IPS DF 6.9 (cell line): Measurements from ENCODE around the gene ZNF414.

Source experiments
- DNase-seq: peaks from one replicate; pipeline ENCODE4 v3.0.0-alpha.2; 2013; ENCODE audit warnings: low read depth, low spot score
- H3K27ac ChIP-seq: one replicate; pipeline ENCODE4 v1.5.1; 2013; ENCODE audit warnings: low read length, control low read depth
- H3K27me3 ChIP-seq: 2 replicates; pipeline ENCODE4 v1.6.1; 2013; ENCODE audit warnings: mild to moderate bottlenecking, low read length; ENCODE audit not compliant: control insufficient read depth, insufficient read depth
- H3K36me3 ChIP-seq: 2 replicates; pipeline ENCODE4 v1.6.1; 2013; ENCODE audit warnings: low read length; ENCODE audit not compliant: control insufficient read depth, insufficient read depth
- H3K4me1 ChIP-seq: 2 replicates; pipeline ENCODE4 v1.6.1; 2013; ENCODE audit warnings: low read length; ENCODE audit not compliant: control insufficient read depth, insufficient read depth
- H3K4me3 ChIP-seq: 2 replicates; pipeline ENCODE4 v1.5.1; 2013; ENCODE audit warnings: mild to moderate bottlenecking, low read length
- H3K9me3 ChIP-seq: 2 replicates; pipeline ENCODE4 v1.6.1; 2013; ENCODE audit warnings: low read length, inconsistent platforms; ENCODE audit not compliant: control insufficient read depth, insufficient read depth
- WGBS: extraction: QIAGEN DNeasy Blood & Tissue Kit; methylation state at CpG from one replicate; pipeline ENCODE4 v1.1.7; 2013; ENCODE audit warnings: mixed read lengths, missing lambda C conversion rate; ENCODE audit not compliant: insufficient read length, insufficient coverage; 5-methylcytosine and 5-hydroxymethylcytosine counted together

ZNF414 gene

DNA sequence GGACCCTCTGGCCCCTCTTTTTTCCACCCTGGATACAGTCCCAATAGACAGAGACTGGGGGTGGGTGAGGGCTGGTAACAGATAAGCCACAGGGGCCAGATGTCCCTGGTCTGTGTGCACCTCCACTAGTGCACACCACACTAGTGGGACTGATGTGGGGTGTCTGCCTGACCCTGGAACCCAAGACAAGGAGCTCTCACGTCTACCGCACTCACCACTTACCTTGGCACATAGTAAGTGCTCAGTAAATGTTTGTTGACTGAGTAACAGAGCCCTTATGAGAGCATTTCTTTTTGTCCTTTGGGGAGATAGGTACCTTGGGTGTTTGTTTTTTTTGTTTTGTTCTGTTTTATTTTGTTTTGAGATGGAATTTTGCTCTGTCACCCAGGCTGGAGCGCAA, 23.1 kb upstream of the ZNF414 start:
- Histone ChIP-seq H3K27ac (no peak overlapping the region), H3K4me1 (no peaks in the 10 kb centered on the region), H3K9me3 (no peaks in the 10 kb centered on the region), H3K27me3 (no peaks in the 10 kb centered on the region), H3K4me3 (no peak overlapping the region), H3K36me3 (no peaks in the 10 kb centered on the region)
- no CpG with 5 or more reads among the region's 3 CpGs for WGBS
- no peak for DNase-seq

DNA sequence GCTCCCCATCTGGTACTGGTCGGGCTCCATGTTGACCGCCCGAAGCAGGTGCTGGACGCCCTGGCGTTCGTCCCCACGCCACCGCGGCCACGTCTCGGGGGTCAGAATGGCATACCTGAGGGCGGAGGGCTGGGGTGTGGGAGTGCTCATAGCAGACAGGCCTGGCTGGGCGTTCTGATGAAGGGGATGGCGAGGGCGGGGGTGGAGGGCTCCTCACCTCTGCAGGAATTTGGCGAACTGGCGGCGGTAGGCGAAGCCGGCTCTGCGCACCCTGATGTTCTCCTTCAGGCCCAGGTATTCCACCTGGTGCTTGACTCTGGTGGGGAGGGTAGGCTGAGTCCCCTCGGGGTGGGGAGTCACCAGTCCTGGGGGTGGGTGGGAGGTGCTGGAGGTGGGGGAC, 22.3 kb upstream of the ZNF414 start:
- Histone ChIP-seq H3K27me3 (no peaks in the 10 kb centered on the region), H3K36me3 (no peaks in the 10 kb centered on the region), H3K4me3 (no peak overlapping the region), H3K27ac (no peak overlapping the region), H3K9me3 (no peaks in the 10 kb centered on the region), H3K4me1 (no peaks in the 10 kb centered on the region)
- WGBS = no CpG with 5 or more reads among the region's 22 CpGs
- DNase-seq = no peak

DNA sequence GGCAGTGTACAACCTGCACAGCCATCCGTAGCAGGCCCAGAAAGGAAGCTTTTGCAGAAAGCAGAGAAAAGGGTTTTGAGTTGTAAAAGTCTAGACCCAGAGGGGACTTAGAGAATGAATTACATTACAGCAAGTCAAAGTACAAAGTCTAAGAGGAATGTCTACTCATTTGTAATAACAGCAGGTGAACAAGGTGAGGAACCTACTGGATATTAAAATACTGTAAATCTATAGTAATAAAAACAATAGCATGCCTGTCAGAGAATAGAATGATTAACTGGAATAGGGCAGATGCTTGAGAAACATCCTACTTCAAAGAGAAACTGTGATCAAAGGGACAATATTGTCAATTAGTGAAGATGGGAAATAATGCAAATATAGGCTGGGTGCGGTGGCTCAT, 18.3 kb upstream of the ZNF414 start:
- H3K4me1 ChIP-seq = no peaks in the 10 kb centered on the region
- H3K27me3 ChIP-seq = no peaks in the 10 kb centered on the region
- no peak overlapping the region for H3K4me3 ChIP-seq
- no CpG with 5 or more reads among the region's 2 CpGs for WGBS
- no peaks in the 10 kb centered on the region; the same call in 1 of the 2 replicates for H3K36me3 ChIP-seq
- H3K27ac ChIP-seq = no peak overlapping the region
- DNase-seq = no peak
- H3K9me3 ChIP-seq = no peaks in the 10 kb centered on the region

DNA sequence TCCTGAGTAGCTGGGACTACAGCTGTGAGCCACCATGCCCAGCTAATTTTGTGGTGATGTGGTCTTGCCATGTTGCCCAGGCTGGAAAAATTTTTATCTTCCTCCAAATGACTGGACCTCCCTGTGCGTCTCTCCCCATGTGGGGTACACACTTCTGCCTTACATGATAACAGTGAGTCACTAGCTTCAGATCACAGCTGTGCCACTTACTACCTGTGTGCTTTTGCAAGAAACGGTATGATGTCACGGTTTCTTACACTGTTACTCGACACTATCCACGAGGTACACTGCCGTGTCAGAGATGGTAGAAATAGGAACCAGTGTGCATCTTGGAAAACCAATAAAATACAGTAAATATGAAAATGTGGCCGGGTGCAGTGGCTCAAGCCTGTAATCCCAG, 17.5 kb upstream of the ZNF414 start:
- H3K36me3 ChIP-seq = no peaks in the 10 kb centered on the region; the same call in 1 of the 2 replicates
- no peaks in the 10 kb centered on the region for H3K27me3 ChIP-seq
- H3K9me3 ChIP-seq = no peaks in the 10 kb centered on the region
- no peak overlapping the region for H3K4me3 ChIP-seq
- no peak overlapping the region for H3K27ac ChIP-seq
- WGBS = no CpG with 5 or more reads among the region's 7 CpGs
- DNase-seq = no peak
- H3K4me1 ChIP-seq = 0 out of 2 replicates have a peak, but pooled peaks cover 5% of the 10 kb centered on the region

DNA sequence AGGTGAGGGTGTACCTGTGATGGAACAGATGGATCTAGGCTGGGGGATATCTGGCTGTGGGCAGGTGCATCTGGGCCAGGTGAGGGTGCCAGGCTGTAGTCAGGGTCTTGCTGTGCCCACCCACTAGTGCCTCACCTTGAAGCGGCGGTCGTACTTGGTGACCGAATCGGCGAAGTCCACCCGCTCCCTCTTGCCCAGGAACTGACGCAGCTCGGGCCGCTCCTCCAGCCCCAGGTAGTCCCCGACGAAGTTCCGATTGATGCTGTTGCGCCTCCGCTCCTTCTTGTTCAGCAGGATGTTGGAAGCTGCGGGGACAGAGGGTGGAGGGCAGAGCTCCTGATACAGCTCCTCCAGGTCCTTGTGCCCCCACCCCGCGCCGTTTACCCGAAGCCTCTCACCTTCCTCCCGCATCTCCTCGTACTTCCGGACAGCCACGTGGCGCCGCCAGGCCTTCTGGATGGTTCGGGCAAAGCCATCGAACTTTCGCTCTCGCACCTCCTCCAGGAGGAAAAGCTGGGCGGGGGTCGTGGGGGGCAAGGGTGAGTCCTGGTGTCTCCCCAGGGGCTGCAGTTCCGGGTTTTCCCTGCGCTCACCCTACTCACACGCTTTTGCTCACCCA, 16.2 kb upstream of the ZNF414 start:
- Histone ChIP-seq H3K36me3 (no peaks in the 10 kb centered on the region; the same call in 1 of the 2 replicates), H3K4me1 (0 out of 2 replicates have a peak, but pooled peaks cover 5% of the 10 kb centered on the region), H3K4me3 (no peak overlapping the region), H3K9me3 (no peaks in the 10 kb centered on the region), H3K27me3 (no peaks in the 10 kb centered on the region), H3K27ac (no peak overlapping the region)
- DNase-seq = no peak
- no CpG with 5 or more reads among the region's 35 CpGs for WGBS

DNA sequence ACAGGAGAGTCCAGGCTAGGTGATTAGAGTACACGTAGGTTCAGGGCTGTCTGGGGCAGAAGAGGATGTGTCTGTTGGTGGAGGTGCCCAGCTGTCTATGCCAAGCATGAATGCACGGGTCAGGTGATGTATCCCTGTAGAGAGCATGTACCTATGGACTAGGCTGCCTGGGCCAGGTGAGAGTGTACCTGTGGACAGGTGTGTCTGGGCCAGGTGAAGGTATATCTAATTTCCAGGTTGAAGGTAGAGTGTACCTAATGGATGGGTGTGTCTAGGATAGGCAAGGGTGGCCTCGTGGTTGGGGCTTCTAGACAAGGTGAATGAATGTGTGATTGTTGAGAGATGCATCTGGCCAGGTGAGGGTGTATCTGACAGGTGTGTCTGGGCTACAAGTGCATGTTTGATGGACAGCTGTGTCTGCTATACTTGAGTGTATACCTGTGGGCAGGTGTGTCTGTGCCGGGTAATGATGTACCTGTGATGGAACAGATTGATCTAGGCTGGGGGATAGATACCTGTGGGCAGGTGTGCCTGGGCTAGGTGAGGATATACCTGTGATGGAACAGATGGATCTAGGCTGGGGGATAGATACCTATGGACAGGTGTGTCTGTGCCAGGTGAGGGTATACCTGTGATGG, 15.5 kb upstream of the ZNF414 start:
- WGBS = no CpG with 5 or more reads among the region's 4 CpGs
- H3K27ac ChIP-seq = no peak overlapping the region
- DNase-seq = no peak
- no peaks in the 10 kb centered on the region for H3K27me3 ChIP-seq
- H3K4me1 ChIP-seq = 0 out of 2 replicates have a peak, but pooled peaks cover 5% of the 10 kb centered on the region
- no peaks in the 10 kb centered on the region; the same call in 1 of the 2 replicates for H3K36me3 ChIP-seq
- H3K4me3 ChIP-seq = no peak overlapping the region
- no peaks in the 10 kb centered on the region for H3K9me3 ChIP-seq

DNA sequence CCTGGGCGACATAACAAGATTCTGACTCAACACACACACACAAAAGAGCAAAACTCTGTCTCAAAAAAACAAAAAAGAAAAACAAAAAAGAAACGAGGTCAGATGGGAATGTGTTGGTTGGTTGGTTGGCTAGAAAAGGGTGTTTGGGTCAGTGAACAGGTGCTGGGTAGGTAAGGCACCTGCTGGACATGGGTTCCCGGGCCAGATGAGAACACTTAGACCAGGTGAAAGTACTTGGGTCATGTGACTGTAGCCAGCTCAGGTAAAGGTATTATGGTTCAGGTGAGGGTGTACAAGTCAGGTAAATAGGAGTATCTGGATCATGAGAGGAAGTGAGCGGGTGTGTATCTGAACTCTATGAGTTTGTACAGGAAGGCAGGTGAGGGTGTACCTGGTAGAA, 14.5 kb upstream of the ZNF414 start:
- DNase-seq = no peak
- 0 out of 2 replicates have a peak, but pooled peaks cover 5% of the 10 kb centered on the region for H3K4me1 ChIP-seq
- no peaks in the 10 kb centered on the region for H3K9me3 ChIP-seq
- no peaks in the 10 kb centered on the region; the same call in 1 of the 2 replicates for H3K36me3 ChIP-seq
- H3K4me3 ChIP-seq = no peak overlapping the region
- no peaks in the 10 kb centered on the region for H3K27me3 ChIP-seq
- no CpG with 5 or more reads among the region's 4 CpGs for WGBS
- no peak overlapping the region for H3K27ac ChIP-seq

DNA sequence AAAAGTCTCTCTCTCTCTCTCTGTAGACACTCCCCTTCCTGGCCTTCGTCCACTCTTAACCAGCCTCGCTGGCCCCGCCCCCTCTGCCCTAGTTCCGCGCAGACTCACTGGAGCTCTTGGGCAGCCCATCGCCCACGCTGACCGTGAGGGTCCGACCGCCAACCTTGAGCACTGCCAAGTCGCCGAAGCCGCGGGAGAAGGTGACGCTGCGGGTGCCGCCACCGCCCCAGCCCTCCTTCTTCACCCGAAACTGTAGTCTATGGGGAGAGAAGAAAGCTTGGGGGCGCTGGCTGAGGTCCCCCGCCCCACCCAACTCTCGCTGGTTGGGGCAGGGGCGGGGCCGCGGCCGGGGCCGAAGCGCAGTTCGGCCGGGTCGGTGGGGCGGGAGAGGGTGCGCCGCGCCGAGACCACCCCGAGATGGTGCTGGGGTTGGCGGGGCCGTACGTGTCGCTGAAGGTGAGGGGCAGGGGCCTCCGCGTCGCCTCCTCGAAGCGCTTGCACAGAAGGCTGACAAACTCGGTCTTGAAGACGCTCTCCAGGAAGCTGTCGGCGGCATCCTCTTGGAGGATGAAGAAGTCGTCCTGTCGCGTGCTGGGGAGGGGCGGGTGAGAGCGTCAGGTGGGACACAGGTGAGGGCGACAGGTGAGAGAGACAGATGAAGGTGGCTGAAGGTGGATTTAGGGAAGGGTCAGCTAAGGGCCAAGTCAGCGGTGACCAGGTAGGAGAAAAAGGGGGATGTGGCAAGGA, 12.6 kb upstream of the ZNF414 start:
- no CpG with 5 or more reads among the region's 57 CpGs for WGBS
- no peaks in the 10 kb centered on the region for H3K9me3 ChIP-seq
- H3K4me1 ChIP-seq = 0 out of 2 replicates have a peak, but pooled peaks cover 5% of the 10 kb centered on the region
- H3K27ac ChIP-seq = no peak overlapping the region
- no peaks in the 10 kb centered on the region for H3K27me3 ChIP-seq
- peak overlapping the region; percentile 47; the same call in 1 of the 2 replicates for H3K4me3 ChIP-seq
- H3K36me3 ChIP-seq = no peaks in the 10 kb centered on the region; the same call in 1 of the 2 replicates
- DNase-seq = peak; percentile 77

DNA sequence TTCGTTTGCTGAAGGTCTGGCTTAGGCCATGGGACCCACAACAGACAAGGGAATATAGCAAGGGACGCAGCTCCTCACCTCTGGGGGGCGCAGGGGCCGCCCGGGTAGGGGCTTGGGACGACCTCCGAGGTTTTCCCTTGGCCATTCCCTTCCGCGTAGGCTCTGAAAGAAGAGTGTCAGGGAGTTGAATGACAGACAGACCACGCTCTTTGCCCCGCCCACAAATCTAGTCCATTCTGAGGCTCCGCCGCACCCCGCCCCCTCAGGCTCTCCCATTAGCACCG, 11.4 kb upstream of the ZNF414 start:
- no peak overlapping the region for H3K27ac ChIP-seq
- H3K27me3 ChIP-seq = no peaks in the 10 kb centered on the region
- 0 out of 2 replicates have a peak, but pooled peaks cover 5% of the 10 kb centered on the region for H3K4me1 ChIP-seq
- H3K36me3 ChIP-seq = no peaks in the 10 kb centered on the region; the same call in 1 of the 2 replicates
- H3K9me3 ChIP-seq = no peaks in the 10 kb centered on the region
- no peak for DNase-seq
- H3K4me3 ChIP-seq = no peak overlapping the region
- no CpG with 5 or more reads among the region's 15 CpGs for WGBS

DNA sequence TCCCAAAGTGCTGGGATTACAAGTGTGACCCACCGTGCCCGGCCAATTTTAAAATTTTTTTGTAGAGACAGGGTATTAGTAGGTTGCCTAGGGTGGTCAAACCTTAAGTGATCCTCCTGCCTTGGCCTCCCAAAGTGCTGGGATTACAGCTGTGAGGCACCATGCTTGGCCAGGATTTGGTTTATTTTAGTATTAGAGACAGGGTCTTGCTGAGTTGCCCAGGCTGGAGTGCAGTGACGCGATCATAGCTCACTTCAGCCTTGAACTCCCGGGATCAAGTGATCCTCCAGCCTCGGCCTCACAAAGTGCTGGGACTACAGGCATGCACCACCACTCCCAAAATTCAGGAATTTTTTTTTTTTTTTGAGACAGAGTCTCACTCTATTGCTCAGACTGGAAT, 5.4 kb upstream of the ZNF414 start:
- no CpG with 5 or more reads among the region's 6 CpGs for WGBS
- H3K4me1 ChIP-seq = no peaks in the 10 kb centered on the region
- no peak overlapping the region for H3K4me3 ChIP-seq
- H3K27me3 ChIP-seq = no peaks in the 10 kb centered on the region
- no peaks in the 10 kb centered on the region for H3K9me3 ChIP-seq
- no peaks in the 10 kb centered on the region for H3K36me3 ChIP-seq
- no peak for DNase-seq
- no peak overlapping the region for H3K27ac ChIP-seq
